Right kidney (tissue), 9 donors: ENCODE measurements around the gene SNAP29.
A peak's percentile ranks its signal among the peaks of the same experiment; 100 is the strongest.
"Not testable (repeated sequence)": the region's sequence is repeated elsewhere in the genome, so short reads cannot be mapped to it uniquely, and the experiment has no call there.

Experiments
- DNase-seq: peaks from one replicate; pipeline ENCODE4 v3.0.0-alpha.2; 2016
- long read RNA-seq, 8 donors: transcript quantifications; one replicate each; lab custom pipeline, GENCODE V29; 2026

Gene SNAP29
- long read RNA-seq, donor 1, full-length matches to known transcripts, result 20 of 27 reads
- long read RNA-seq, donor 1, partial matches to known transcripts, result 7 of 27 reads
- long read RNA-seq, donor 1, other reads (novel, unspliced or antisense), result 0 of 27 reads
- long read RNA-seq, donor 2, full-length matches to known transcripts, result 16 of 16 reads
- long read RNA-seq, donor 2, partial matches to known transcripts, result 0 of 16 reads
- long read RNA-seq, donor 2, other reads (novel, unspliced or antisense), result 0 of 16 reads
- long read RNA-seq, donor 3, full-length matches to known transcripts, result 7 of 7 reads
- long read RNA-seq, donor 3, partial matches to known transcripts, result 0 of 7 reads
- long read RNA-seq, donor 3, other reads (novel, unspliced or antisense), result 0 of 7 reads
- long read RNA-seq, donor 4, full-length matches to known transcripts, result 28 of 33 reads
- long read RNA-seq, donor 4, partial matches to known transcripts, result 5 of 33 reads
- long read RNA-seq, donor 4, other reads (novel, unspliced or antisense), result 0 of 33 reads
- long read RNA-seq, donor 5, full-length matches to known transcripts, result 19 of 19 reads
- long read RNA-seq, donor 5, partial matches to known transcripts, result 0 of 19 reads
- long read RNA-seq, donor 5, other reads (novel, unspliced or antisense), result 0 of 19 reads
- long read RNA-seq, donor 6, full-length matches to known transcripts, result 21 of 34 reads
- long read RNA-seq, donor 6, partial matches to known transcripts, result 13 of 34 reads
- long read RNA-seq, donor 6, other reads (novel, unspliced or antisense), result 0 of 34 reads
- long read RNA-seq, donor 7, full-length matches to known transcripts, result 23 of 34 reads
- long read RNA-seq, donor 7, partial matches to known transcripts, result 11 of 34 reads
- long read RNA-seq, donor 7, other reads (novel, unspliced or antisense), result 0 of 34 reads
- long read RNA-seq, donor 8, full-length matches to known transcripts, result 16 of 16 reads
- long read RNA-seq, donor 8, partial matches to known transcripts, result 0 of 16 reads
- long read RNA-seq, donor 8, other reads (novel, unspliced or antisense), result 0 of 16 reads

DNA sequence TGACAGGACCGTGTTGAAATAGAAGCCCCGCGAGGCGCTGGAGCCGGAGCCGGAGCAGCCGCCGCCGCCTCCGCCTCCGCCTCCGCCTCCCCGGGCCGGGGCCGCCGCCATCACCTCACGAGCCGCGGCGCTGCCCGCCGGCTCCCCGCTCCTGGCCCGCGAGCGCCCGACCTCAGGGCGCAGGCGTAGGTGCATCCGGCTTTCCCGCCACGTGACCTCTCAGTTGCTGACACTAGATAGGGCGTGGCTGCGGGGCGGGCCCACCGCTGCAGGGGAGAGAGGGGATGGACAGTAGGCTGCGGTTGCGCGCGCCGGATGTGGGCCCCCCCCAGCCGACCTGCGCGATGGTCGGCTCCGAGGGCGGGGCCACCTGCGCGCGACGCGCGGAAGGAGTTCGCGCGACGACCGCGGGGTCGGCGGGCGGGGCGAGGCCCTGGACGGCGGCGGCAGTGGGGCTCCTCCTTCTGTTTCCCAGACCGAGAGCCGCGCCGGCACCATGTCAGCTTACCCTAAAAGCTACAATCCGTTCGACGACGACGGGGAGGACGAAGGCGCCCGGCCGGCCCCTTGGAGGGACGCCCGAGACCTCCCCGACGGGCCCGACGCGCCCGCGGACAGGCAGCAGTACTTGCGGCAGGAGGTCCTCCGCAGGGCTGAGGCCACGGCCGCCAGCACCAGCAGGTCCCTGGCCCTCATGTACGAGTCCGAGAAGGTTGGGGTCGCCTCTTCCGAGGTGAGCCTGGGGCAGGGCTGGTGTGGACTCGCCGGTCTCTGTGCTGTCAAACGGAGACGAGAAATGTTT is at the start of gene SNAP29, which contains the start of gene PI4KA:
Gene SNAP29, plus strand, starts transcription at position 393 of the 802 bp plus-strand sequence. Its CDS starts 104 bp downstream, at position 497.
Gene PI4KA, minus strand, starts transcription at position 197 of the 802 bp plus-strand sequence. Its CDS starts 86 bp downstream, at position 111.
- peak; percentile 95 for DNase-seq

DNA sequence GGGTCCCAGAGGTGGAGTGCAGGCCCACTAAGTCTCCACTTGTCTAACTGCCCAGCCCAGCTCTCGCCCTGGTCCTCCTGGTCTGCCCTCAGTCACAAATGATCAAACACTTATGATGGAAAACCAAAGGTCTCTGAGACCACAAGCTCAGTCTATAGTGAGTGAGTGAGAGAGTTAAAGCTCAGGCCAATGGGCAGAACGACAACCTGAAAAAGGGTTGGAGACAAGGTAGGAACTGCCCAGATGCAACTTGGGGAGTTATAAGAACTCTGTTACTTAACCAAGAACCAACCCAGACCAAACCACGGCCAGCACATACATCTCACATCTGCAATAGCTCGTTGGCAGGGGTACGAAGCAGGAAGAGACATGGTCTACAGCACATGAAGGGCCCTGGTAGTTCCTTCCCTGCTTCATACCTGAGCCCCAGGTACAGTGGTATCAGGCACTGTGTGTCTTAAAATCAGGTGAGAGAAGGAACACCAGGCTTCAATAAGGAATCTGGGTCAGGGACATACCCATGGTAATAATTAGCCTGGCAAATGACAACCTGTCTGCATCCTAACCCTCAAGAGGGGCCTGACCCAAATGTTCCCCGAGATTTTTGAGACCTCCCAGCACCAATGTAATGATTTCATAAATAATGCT is 49.1 kb upstream of the SNAP29 start:
- DNase-seq, result no peak

DNA sequence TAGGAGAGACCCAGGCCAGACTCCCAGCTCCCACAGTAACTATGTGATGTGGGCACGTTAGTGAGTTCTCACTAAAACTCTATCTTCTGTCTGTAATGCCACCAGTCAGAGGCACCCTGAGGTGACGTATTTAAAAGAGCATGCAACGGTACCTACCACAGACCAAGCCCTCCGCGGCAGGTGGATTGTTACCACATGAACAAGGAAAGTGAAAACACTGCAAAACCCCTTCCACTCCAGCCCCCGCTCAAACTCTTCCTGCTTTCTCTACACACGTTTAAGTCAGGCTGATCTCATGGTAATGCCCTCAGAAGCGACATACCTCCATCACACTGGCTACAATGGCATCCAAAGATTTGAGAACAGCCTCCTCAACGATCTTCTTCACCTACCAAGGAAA is 48.2 kb upstream of the SNAP29 start:
- no peak for DNase-seq

DNA sequence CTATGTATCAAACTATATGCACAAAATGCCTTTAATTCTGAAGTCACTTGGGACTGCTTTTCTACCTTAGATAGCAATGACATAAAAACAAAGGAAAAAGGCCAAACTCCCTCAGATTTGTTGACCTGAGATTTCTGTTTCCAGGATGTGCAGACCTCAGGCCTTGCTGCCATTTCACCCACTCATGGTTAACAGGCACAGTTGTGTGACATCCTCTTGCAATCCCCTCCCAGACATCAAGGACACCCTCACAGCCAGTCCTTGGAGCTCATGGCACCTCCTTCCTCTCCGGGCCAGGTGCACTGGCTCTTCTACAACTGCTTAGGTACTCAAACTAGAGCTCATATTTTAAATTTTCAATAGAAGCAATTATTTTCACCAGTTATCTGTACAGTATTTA is 47.6 kb upstream of the SNAP29 start:
- no peak for DNase-seq

DNA sequence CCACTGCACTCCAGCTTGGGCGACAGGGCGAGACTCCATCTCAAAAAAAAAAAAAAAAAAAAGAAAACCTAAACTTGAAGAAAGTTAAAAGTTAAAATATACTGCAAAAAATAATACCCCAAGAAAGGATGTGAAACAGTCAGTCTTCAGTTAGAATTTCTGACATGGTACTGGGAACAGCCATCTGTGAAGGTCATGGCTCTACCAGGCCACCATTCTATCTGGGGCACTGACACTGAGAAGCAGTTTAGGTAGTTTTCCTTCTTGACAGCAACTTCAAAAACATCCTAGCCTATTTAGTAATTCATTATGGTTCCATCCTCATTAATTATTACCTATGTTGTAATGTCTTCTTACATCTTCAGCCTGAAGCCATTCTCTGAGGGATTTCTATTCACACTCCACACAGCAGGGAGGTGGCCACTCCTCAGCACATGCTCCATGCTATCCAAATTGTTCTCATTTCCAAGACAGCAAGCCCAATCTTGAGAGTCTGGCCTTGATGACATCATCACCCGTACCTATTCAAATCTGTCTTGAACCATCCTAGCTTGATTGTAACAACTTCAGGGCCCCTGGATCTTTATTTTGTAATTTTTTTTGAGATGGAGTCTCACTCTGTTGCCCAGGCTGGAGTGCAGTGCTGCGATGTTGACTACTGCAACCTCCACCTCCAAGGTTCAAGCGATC is 46.7 kb upstream of the SNAP29 start:
- DNase-seq, result no peak

DNA sequence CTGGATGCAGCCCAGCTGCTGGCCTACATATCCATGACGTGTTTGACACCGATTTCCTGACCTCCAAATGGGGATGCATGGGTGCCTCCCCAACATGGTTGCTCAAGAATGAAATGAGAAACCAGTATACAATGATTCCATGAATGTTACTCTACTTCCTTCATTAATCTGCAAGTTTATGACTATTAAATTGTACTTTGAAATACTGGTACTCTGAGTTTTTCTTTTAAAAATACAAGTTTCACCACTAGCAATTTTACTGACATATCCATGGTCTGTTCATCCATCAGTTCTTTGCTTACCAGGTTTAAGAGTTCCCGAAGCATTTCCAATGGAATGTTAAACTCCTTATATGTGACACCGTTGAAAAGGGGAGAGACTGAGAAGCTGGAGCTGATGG is 45.8 kb upstream of the SNAP29 start:
- DNase-seq, result no peak

DNA sequence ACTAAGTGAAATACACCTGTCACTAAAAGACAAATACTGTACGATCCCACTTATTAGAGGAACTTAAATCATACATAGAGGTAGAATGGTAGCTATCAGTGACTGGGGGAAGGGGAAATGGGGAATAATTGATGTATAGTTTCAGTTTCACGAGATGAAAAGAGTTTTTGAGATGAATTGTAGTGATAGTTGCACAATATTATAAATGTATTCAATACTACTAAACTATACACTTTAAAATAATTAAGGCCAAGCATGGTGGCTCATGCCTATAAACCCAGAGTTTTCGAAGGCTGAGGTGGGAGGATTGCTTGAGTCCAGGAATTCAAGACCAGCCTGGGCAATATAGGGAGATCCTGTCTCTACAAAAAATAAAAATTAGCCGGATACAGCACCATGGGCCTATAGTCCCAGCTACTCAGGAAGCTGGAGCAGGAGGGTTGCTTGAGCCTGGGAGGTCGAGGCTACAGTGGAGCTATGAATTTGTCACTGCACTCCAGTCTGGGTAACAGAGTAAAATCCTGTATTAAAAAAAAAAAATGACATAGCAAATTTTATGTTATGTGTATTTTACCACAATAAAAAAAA is 44.5 kb upstream of the SNAP29 start:
- DNase-seq, result no peak

DNA sequence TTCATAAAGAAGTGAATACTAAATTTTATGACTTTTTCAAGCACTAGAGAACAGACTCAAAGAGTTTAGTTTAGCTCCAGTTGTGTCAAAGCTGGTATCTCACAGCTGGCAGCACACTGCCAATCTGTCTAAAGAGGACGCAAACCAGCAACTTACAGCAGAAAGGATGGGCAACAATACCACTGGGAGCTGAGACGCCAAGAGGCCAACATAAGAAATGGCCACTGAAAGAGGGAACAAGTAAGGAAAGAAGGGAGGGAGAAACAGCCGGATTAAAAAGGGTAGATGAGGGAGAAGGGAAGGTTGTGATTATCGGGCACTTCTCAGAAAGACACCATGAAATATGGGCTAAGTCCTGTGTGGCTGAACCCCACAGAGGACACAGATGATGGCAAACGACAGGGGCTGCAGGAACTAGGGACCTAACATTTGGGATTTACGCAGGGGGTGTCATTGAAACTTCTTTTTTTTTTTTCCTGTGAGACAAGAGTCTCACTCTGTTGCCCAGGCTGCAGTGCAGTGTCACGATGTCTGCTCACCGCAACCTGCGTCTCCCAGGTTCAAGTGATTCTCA is 43.2 kb upstream of the SNAP29 start:
- DNase-seq, result no peak

DNA sequence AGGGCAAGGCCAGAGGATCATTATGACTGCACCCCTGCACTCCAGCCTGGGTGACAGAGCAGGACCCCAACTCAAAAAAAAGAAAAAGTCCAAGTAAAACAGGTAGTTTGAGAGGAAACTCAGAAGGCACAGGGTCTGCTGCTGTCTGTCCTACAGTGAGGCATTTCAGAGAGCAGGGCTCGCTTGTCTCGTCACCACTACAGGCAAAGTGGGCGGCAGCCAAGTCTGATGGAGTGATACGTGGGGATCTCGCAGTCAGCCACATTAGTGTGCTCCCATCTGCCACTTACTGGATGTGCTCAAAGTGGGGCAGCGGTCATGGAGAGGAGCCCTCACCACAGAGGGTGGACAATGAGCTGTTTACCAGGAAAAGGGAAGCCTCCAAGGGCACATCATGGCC is 42.2 kb upstream of the SNAP29 start:
- DNase-seq, result no peak

DNA sequence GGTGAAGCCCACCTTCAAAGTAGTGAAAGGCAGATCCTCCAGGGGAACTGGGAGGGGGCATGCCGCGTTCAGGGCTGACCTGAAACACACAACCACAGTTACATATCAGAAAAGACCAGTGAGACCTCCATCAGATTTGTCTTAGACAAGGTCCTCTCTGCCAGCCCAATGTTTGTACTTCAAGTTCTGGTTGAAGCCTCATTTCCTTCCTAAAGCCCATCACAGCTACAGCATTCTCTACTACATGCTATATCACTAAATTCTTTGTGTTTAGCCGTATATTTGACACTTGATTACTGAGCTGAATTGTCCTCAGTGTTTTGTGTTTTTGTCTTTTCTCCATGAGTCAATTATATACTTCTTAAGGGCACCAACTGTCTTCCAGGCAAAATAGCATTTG is 40.3 kb upstream of the SNAP29 start:
- DNase-seq, result no peak

DNA sequence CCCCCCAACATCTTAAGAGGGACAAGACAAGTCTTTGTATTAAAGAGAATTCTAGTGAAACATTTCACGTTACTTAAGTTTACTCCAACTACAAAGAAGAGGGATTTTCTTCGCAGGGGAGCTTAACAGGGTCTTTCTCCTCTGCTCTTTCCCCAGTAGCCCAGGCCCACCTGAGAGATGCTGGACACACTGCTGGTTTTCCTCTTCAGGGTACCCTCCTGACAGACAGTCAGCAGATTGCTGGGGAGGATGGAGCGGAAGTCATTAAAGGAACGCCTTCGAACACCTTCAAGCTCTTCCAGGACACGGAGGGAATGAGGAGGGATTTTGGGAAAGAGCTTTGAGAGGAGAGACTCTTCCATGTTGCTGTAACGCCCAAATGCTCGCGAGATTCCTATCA is 39.3 kb upstream of the SNAP29 start:
- no peak for DNase-seq

DNA sequence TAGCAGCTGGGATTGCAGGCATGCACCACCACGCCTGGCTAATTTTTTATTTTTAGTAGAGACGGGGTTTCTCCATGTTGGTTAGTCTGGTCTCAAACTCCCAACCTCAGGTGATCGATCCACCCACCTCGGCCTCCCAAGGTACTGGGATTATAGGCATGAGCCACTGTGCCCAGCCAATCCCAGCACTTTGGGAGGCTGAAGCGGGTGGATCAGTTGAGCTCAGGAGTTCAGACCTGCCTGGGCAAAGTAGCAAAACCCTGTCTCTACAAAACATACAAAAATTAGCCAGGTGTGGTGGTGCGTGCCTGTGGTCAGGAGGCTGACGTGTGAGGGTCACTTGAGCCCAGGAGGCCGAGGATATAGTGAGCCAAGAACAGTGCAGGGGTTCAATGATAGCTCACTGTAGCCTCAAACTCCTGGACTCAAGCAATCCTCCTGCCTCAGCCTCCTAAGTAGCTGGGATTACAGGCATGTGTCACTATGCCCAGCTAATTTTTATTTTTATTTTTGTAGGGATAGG is 37.0 kb upstream of the SNAP29 start:
- not testable (repeated sequence) for DNase-seq

DNA sequence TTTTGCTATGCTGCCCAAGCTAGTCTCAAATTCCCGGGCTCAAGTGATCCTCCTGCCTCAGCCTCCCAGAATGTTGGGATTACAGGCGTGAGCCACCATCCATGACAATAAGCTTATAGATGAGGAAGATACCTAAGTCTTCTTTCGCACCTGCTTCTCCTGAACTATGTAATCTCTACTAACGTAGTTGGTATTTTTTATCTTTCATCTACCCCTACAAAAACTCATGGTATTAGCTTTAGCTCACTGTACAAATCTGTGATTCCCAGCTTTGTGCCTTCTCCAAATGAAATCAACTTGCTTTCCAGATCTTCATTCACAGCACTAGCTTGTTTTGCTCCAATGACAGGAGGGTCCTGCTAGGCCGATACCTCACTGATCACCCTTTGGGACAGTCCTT is 36.6 kb upstream of the SNAP29 start:
- no peak for DNase-seq

DNA sequence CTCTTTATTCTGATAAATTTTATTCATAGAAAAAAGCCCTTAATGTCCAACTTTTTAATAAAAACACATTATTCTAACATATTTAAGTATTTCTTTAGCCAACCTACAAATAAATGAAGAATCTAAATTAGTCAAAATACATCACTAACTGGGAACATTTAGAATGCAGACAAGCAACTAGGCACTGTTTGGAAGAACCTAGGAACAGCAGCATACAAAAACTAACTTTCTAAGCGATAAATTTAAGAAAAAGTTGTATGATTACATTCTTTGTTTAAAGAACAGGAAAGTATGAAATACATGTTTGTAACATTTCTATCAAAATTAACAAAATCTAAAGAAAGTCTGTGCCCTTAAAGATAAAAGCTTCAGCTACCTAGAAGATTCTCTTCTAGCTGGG is 35.5 kb upstream of the SNAP29 start:
- DNase-seq, result no peak

DNA sequence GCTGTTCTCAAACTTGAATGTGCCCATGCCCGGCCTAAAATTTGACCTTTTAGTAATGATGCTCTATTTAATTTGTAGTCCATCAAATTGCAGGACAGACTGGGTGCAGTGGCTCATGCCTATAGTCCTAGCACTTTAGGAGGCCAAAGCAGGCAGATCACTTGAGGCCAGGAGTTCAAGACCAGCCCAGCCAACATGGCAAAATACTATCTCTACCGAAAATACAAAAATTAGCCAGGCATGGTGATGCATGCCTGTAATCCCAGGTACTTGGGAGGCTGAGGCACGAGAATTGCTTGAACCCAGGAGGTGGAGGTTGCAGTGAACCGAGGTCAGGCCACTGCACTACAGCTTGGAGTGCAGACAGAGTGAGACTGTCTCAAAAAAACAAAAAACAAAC is 33.6 kb upstream of the SNAP29 start:
- DNase-seq, result not testable (repeated sequence)

DNA sequence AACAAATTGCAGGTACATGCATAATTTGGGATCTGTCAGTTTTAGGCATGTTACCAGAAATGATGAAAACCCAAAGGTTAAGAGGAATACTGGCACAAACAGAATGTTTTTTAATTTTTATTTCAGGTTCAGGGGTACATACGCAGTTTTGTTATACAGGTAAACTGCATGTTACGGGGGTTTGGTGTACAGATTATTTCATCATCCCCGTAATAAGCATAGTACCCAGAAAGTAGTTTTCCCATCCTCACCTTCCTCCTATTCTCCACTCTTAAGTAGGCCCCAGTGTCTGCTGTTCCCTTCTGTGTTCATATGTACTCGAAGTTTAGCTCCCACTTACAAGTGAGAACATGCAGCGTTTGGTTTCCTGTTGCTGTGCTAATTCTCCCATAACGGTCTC is 33.2 kb upstream of the SNAP29 start:
- no peak for DNase-seq

DNA sequence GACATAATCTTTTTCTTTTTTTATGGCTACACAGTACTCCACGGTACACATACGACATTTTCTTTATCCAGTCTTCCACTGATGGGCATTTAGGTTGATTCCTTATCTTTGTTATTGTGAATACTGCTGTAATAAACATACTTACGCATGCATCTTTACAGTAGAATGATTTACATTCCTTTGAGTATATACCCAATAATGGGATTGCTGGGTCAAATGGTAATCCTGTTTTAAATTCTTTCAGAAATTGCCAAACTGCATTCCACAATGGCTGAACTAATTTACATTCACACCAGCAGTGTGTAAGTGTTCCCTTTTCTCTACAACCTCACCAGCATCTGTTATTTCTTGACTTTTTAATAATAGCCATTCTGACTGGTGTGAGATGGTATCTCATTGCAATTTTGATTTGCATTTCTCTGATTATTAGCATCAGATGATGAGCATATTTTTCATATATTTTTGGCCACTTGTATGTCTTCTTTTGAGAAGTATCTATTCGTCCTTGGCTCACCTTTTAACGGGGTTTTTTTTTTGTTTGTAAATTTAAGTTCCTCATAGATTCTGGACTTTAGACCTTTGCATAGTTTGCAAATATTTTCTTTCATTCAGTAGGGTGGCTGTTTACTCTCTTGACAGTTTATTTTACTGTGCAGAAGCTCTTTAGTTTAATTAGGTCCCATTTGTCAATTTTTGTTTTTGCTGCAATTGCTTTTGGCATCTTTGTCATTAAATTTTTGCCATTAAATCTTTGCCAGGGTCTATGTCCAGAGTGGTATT is 32.2 kb upstream of the SNAP29 start:
- DNase-seq, result not testable (repeated sequence)

DNA sequence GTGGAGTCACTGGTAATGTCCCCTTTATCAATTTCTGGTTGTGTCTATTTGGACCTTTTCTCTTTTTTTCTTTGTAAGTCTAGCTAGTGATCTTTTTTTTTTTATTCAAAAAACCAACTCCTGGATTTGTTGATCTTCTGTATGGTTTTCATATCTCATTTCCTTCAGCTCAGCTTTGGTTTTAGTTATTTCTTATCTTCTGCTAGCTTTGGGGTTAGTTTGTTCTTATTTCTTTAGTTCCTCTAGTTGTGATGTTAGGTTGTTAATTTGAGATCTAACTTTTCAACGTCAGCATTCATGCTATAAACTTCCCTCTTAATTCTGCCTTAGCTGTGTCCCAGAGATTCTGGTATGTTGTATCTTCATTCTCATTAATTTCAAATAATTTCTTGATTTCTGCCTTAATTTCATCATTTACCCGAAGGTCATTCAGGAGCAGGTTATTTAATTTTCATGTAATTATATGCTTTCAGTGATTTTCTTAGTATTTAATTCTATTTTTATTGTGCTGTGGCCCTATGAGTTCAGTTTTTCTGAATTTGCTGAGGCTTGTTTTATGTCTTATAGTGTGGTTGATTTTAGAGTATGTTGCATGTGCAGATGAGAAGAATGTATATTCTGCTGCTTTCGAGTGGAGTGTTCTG is 29.2 kb upstream of the SNAP29 start:
- no peak for DNase-seq
